HG02973 (cell line): ENCODE results near the gene HSD17B11.
"Not testable (repeated sequence)": the region's sequence is repeated elsewhere in the genome, so short reads cannot be mapped to it uniquely, and the experiment has no call there.

Source experiments
- ATAC-seq: cut with Tn5 transposase; IDR thresholded peaks from one replicate; pipeline ENCODE4 v1.9.1; 2021; ENCODE audit warnings: moderate library complexity; ENCODE audit not compliant: unreplicated experiment

The HSD17B11 gene

GRCh38 chr4:87360338-87360935, 30.6 kb downstream of the HSD17B11 start:
- ATAC-seq = no peak

GRCh38 chr4:87359258-87359657, 31.7 kb downstream of the HSD17B11 start:
- no peak for ATAC-seq

- no peak for ATAC-seq
These were observed 34.0 kb downstream of the HSD17B11 start for GRCh38 chr4:87356832-87357526.

- no peak for ATAC-seq
These were observed 36.6 kb downstream of the HSD17B11 start for GRCh38 chr4:87354168-87355102.

- peak; percentile 90 for ATAC-seq
These were observed 37.4 kb downstream of the HSD17B11 start for GRCh38 chr4:87353592-87353991.

- no peak for ATAC-seq
These were observed 45.8 kb downstream of the HSD17B11 start for GRCh38 chr4:87345139-87345538.

GRCh38 chr4:87342872-87343271, 48.1 kb downstream of the HSD17B11 start:
- ATAC-seq = no peak

- not testable (repeated sequence) for ATAC-seq
These were observed 48.9 kb downstream of the HSD17B11 start for GRCh38 chr4:87341954-87342635.

GRCh38 chr4:87339440-87339839, 51.5 kb downstream of the HSD17B11 start:
- ATAC-seq = no peak

- no peak for ATAC-seq
These were observed 53.6 kb downstream of the HSD17B11 start for GRCh38 chr4:87337361-87337760.

GRCh38 chr4:87333267-87333666, 57.7 kb downstream of the HSD17B11 start:
- ATAC-seq = no peak

GRCh38 chr4:87330761-87331160, 60.2 kb downstream of the HSD17B11 start:
- no peak for ATAC-seq

GRCh38 chr4:87327136-87327535, 63.9 kb downstream of the HSD17B11 start:
- ATAC-seq = no peak

GRCh38 chr4:87326460-87326859, 64.5 kb downstream of the HSD17B11 start:
- ATAC-seq = no peak

GRCh38 chr4:87322754-87323153, 68.2 kb downstream of the HSD17B11 start, which contains the start of gene HSD17B13:
TSS of gene HSD17B13 (minus strand) at chr4:87322882. CDS start at chr4:87322841, 41 bp downstream.
- no peak for ATAC-seq

GRCh38 chr4:87321888-87322287, 69.1 kb downstream of the HSD17B11 start:
- ATAC-seq = no peak

GRCh38 chr4:87317527-87317926, 73.5 kb downstream of the HSD17B11 start:
- no peak for ATAC-seq

GRCh38 chr4:87316961-87317360, 74.0 kb downstream of the HSD17B11 start:
- ATAC-seq = no peak

GRCh38 chr4:87315000-87315399, 76.0 kb downstream of the HSD17B11 start:
- not testable (repeated sequence) for ATAC-seq

- no peak for ATAC-seq
These were observed 77.2 kb downstream of the HSD17B11 start for GRCh38 chr4:87313756-87314155.

GRCh38 chr4:87311684-87312083, 79.3 kb downstream of the HSD17B11 start:
- no peak for ATAC-seq
